Right lobe of liver (tissue), 6 donors: Measurements from ENCODE around the gene SLC25A13. TPM values are rescaled to one million over a fixed set of nuclear protein-coding genes. Genes with fewer than 3 reads are reported as not detected.

ENCODE experiments used
- ATAC-seq, 4 donors: fragments of 200-7000 bp; cut with Tn5 transposase; one replicate each; pipeline ENCODE4 v1.9.1; 2020; ENCODE audit warnings: mild to moderate bottlenecking in 4 of 4, moderate library complexity in 4 of 4
- DNase-seq, 3 donors: peaks; one replicate each; pipeline ENCODE4 v3.0.0-alpha.2; 2020
- H3K27ac ChIP-seq, 3 donors: fragments of 200-600 bp; one replicate each; pipeline ENCODE4 v1.8.0; 2022
- H3K27me3 ChIP-seq, 2 donors: fragments of 200-600 bp; one replicate each; pipeline ENCODE4 v1.8.0; 2022
- H3K36me3 ChIP-seq, 4 donors: fragments of 200-600 bp; sonication (generic) in 1 of 4; one replicate each; pipeline versions ENCODE4 v1.5.1 to v1.8.0; 2017 to 2022; ENCODE audit warnings: control low read depth in 1 of 4
- H3K4me1 ChIP-seq, 4 donors: fragments of 200-600 bp; sonication (generic) in 1 of 4; one replicate each; pipeline versions ENCODE4 v1.5.1 to v1.8.0; 2017 to 2022; ENCODE audit warnings: control low read depth in 1 of 4
- H3K4me3 ChIP-seq, 3 donors: fragments of 200-600 bp; one replicate each; pipeline ENCODE4 v1.8.0; 2022
- H3K9me3 ChIP-seq, 4 donors: fragments of 200-600 bp; sonication (generic) in 1 of 4; one replicate each; pipeline versions ENCODE4 v1.5.1 to v1.8.0; 2017 to 2022; ENCODE audit warnings: control low read depth in 1 of 4
- CTCF ChIP-seq, 4 donors: fragments of 200-600 bp in 3 of 4; fragments of 450-650 bp in 1 of 4; IDR thresholded peaks; one replicate each; pipeline versions ENCODE4 v1.5.1 to v1.8.0; 2016 to 2022; ENCODE audit warnings: antibody characterized with exemption in 4 of 4, mild to moderate bottlenecking in 2 of 4
- POLR2A ChIP-seq: fragments of 450-650 bp; IDR thresholded peaks from one replicate; pipeline ENCODE4 v1.6.1; 2017; ENCODE audit warnings: antibody characterized with exemption, mild to moderate bottlenecking
- WGBS: methylation state at CpG from one replicate; pipeline ENCODE4 v1.1.6; 2018; ENCODE audit warnings: low coverage, low lambda C conversion rate; ENCODE audit not compliant: insufficient coverage; ENCODE audit errors: missing lambda C conversion rate; 5-methylcytosine and 5-hydroxymethylcytosine counted together
- intact Hi-C, 2 donors: fragments of 100-400 bp; cut with DNase I; formaldehyde crosslinking; loops; one replicate each; pipeline versions ENCODE4 v1.11.2 to v1.14.1; 2022
- total RNA-seq, 6 experiments: library from RNA; depleted of rRNA in 2 of 6; stranded (reverse); fragments of >200 nt in 2 of 6; fragmentation: NEBNext Ultra II Directional in 3 of 6; extraction: Animal tissue kit (Norgen Biotek cat#: 25700) in 3 of 6; gene quantifications; one replicate each; pipeline versions ENCODE4 v1.1.0 to v1.2.4, GENCODE V29; 2016 to 2023
- donor health status: DM: no; HTN: yes; CAD: no.
- donor health status: DM: no; HTN: no; CAD: no.
- donor health status: DM: no; HTN: no; CAD: no.
- donor health status: DM: no; HTN: yes; CAD: no.
- donor health status: DM: no; HTN: yes; CAD: no.

SLC25A13 gene
- total RNA-seq, 6 experiments from 2014 or later = 54.5 to 110 (median 83.0) TPM

DNA sequence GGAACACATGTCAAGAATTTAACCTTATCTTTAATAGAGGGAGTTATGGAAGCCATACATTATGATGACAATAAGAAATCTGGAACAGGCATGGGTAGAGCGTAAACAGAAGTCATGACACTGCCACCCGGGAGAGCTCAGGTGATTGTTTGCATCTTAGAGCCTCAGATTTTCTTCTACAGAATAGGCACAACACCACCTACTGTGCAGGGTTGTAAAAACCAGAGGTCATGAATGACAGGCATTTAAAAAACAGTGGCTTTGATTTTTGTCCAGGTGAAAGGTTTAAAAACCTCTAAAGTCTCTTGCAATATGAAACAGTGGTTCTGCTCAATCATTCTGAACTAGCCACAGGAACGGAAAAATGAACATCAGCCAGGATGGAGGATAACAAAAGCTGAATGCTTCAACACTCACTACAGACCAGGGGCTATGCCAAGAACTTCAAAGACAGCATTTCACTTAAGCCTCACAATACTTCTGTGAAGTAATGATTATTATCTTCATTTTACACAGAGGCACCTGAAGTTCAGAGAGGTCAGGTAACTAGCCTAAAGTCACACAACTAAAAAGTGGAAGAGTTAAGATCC is 123.8 kb downstream of the SLC25A13 start:
- H3K4me1 ChIP-seq = no peaks in the 10 kb centered on the region
- H3K36me3 ChIP-seq = peaks cover 0 to 20% (median 1%) of the 10 kb centered on the region in 4 donors
- no peaks in the 10 kb centered on the region for H3K27me3 ChIP-seq
- H3K27ac ChIP-seq = no peak overlapping the region
- intact Hi-C loops = no loop called here
- 93% methylated on average over 3 of the region's 3 CpGs for WGBS
- DNase-seq (no peak), ATAC-seq (no peak)
- TF ChIP-seq CTCF (IDR thresholded peaks at IDR 0.05) = no peak
- TF ChIP-seq POLR2A = no peak
- H3K9me3 ChIP-seq = no peaks in the 10 kb centered on the region
- H3K4me3 ChIP-seq = no peak overlapping the region

GRCh38 chr7:96196676-96197075 is 125.2 kb downstream of the SLC25A13 start:
- ATAC-seq = no peak
- DNase-seq = no peak
- no peaks in the 10 kb centered on the region for H3K27me3 ChIP-seq
- H3K4me1 ChIP-seq = no peaks in the 10 kb centered on the region
- no peak overlapping the region for H3K27ac ChIP-seq
- peaks cover 0 to 34% (median 8%) of the 10 kb centered on the region in 4 donors for H3K36me3 ChIP-seq
- whole genome bisulfite sequencing = 97% methylated on average over 4 of the region's 4 CpGs
- no peaks in the 10 kb centered on the region for H3K9me3 ChIP-seq
- intact Hi-C loops = no loop called here
- no peak overlapping the region for H3K4me3 ChIP-seq
- TF ChIP-seq POLR2A (no peak), CTCF (IDR thresholded peaks at IDR 0.05) (no peak)

- Histone ChIP-seq H3K4me1 (peaks cover 0 to 15% (median 7%) of the 10 kb centered on the region in 4 donors), H3K9me3 (no peaks in the 10 kb centered on the region), H3K4me3 (no peak overlapping the region), H3K27me3 (no peaks in the 10 kb centered on the region), H3K27ac (peak overlapping the region in 2 of 3 donors; percentile 51 to 56), H3K36me3 (peaks cover 0 to 48% (median 20%) of the 10 kb centered on the region in 4 donors)
- DNase-seq = peak; percentile 52 to 84 (median 68)
- intact Hi-C loops = no loop called here
- peak; percentile 91 to 94 (median 92) for ATAC-seq
- TF ChIP-seq POLR2A = no peak
- no peak for TF ChIP-seq CTCF (IDR thresholded peaks at IDR 0.05)
- WGBS = 24% methylated on average over 4 of the region's 4 CpGs
Observed at GRCh38 chr7:96189129-96189820, 132.6 kb downstream of the SLC25A13 start.

DNA sequence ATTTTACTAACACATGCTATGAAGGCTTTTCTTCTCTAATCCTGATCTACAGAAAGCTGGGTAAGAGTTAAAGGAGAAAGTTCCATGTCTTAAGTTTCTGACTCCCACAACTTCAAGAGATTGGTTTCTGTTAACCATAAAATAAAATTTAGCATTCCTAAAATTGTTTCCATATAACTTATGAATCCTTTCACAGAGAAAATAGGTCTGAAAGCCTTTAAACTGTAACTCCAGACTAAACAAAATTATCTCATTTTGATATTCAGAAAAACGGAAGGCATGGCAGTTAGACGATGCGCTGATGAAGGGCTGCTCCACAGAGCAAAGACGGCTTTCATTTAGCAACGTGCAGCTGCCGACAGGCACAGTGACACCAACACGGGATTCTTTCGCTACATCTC is 133.3 kb downstream of the SLC25A13 start:
- no peak for TF ChIP-seq POLR2A
- no peak for TF ChIP-seq CTCF (IDR thresholded peaks at IDR 0.05)
- no peaks in the 10 kb centered on the region for H3K27me3 ChIP-seq
- WGBS = 62% methylated on average over 7 of the region's 8 CpGs
- ATAC-seq (peak; percentile 13 to 33 (median 25)), DNase-seq (no peak)
- H3K4me1 ChIP-seq = peaks cover 0 to 15% (median 7%) of the 10 kb centered on the region in 4 donors
- no peaks in the 10 kb centered on the region for H3K9me3 ChIP-seq
- peak overlapping the region in 1 of 3 donors; percentile 56 for H3K27ac ChIP-seq
- H3K4me3 ChIP-seq = no peak overlapping the region
- H3K36me3 ChIP-seq = peaks cover 0 to 54% (median 24%) of the 10 kb centered on the region in 4 donors
- intact Hi-C loops = no loop called here
